Naive thymus-derived CD4-positive, alpha-beta T cell (primary cell): ENCODE measurements around the gene LCE2D. TPM values are rescaled to one million over a fixed set of nuclear protein-coding genes. Genes with fewer than 3 reads are reported as not detected.

Source experiments
- ATAC-seq: fragments of 150-1000 bp; cut with Tn5 transposase; 2 replicates; pipeline ENCODE4 v1.10.0; 2021; ENCODE audit warnings: mild to moderate bottlenecking, moderate library complexity
- CTCF ChIA-PET: fragments of 350-600 bp; sonication (Branson Sonifier 250); formaldehyde crosslinking; loops from one replicate; lab custom pipeline; 2021; ENCODE audit warnings: antibody characterized with exemption; lab: Charles Lee
- POLR2A ChIA-PET: fragments of 350-600 bp; sonication (Branson Sonifier 250); formaldehyde crosslinking; loops from one replicate; lab custom pipeline; 2021; ENCODE audit warnings: antibody characterized with exemption, inconsistent platforms; lab: Charles Lee
- DNase-seq, 9 donors: peaks; one replicate each; pipeline versions ENCODE4 v3.0.0 to v3.0.0-alpha.2; 2020 to 2022; ENCODE audit warnings: mixed read lengths in 1 of 9
- H3K27ac ChIP-seq: one replicate; pipeline ENCODE4 v1.7.0; 2013; ENCODE audit warnings: mild to moderate bottlenecking, low read depth, low read length, moderate library complexity
- H3K27me3 ChIP-seq, 2 donors: one replicate each; pipeline ENCODE4 v1.7.0; 2013; ENCODE audit warnings: low read length in 2 of 2, mild to moderate bottlenecking in 2 of 2, moderate library complexity in 2 of 2; ENCODE audit not compliant: control insufficient read depth in 2 of 2, insufficient read depth in 2 of 2
- H3K36me3 ChIP-seq, 3 experiments: 1 replicate in 2 of 3; 2 replicates in 1 of 3; pipeline ENCODE4 v1.7.0; 2013; ENCODE audit warnings: low read length in 3 of 3, mild to moderate bottlenecking in 3 of 3, moderate library complexity in 1 of 3; ENCODE audit not compliant: insufficient read depth in 3 of 3, control insufficient read depth in 2 of 3
- H3K4me1 ChIP-seq, 2 donors: one replicate each; pipeline ENCODE4 v1.7.0; 2013; ENCODE audit warnings: low read length in 2 of 2, mild to moderate bottlenecking in 2 of 2, moderate library complexity in 1 of 2; ENCODE audit not compliant: control insufficient read depth in 2 of 2, insufficient read depth in 2 of 2
- H3K4me3 ChIP-seq: 2 replicates; pipeline ENCODE4 v1.7.0; 2013; ENCODE audit warnings: mild to moderate bottlenecking, low read length
- H3K9me3 ChIP-seq, 3 experiments: 1 replicate in 2 of 3; 2 replicates in 1 of 3; pipeline ENCODE4 v1.7.0; 2013; ENCODE audit warnings: low read length in 3 of 3; ENCODE audit not compliant: control insufficient read depth in 2 of 3
- H3K27ac Mint-ChIP-seq, 9 donors: one replicate each; pipeline ENCODE4 v1.8.0; 2020 to 2022; ENCODE audit warnings: mixed read lengths in 9 of 9, mild to moderate bottlenecking in 8 of 9, moderate library complexity in 5 of 9, inconsistent platforms in 2 of 9
- H3K27me3 Mint-ChIP-seq, 5 donors: one replicate each; pipeline ENCODE4 v1.8.0; 2021 to 2022; ENCODE audit warnings: mixed read lengths in 5 of 5, mild to moderate bottlenecking in 1 of 5
- H3K36me3 Mint-ChIP-seq, 5 donors: one replicate each; pipeline ENCODE4 v1.8.0; 2020 to 2022; ENCODE audit warnings: mixed read lengths in 5 of 5, mild to moderate bottlenecking in 3 of 5, inconsistent platforms in 1 of 5
- H3K4me1 Mint-ChIP-seq, 7 donors: one replicate each; pipeline ENCODE4 v1.8.0; 2020 to 2022; ENCODE audit warnings: mixed read lengths in 7 of 7, mild to moderate bottlenecking in 3 of 7, inconsistent platforms in 1 of 7
- H3K4me3 Mint-ChIP-seq, 10 donors: one replicate each; pipeline ENCODE4 v1.8.0; 2020 to 2022; ENCODE audit warnings: mild to moderate bottlenecking in 10 of 10, mixed read lengths in 10 of 10, moderate library complexity in 6 of 10, inconsistent platforms in 2 of 10
- H3K9me3 Mint-ChIP-seq, 11 donors: one replicate each; pipeline ENCODE4 v1.8.0; 2020 to 2022; ENCODE audit warnings: mixed read lengths in 11 of 11, mild to moderate bottlenecking in 4 of 11, inconsistent platforms in 1 of 11, moderate library complexity in 1 of 11
- intact Hi-C, 2 donors: fragments of 100-400 bp; cut with micrococcal nuclease; formaldehyde crosslinking; loops; one replicate each; pipeline ENCODE4 v1.15.1; 2023
- polyA plus RNA-seq, 2 donors: library from polyadenylated mRNA; unstranded; fragments of 300-500 nt; fragmentation: Illumina TruSeq; gene quantifications; one replicate each; pipeline ENCODE4 v1.2.3, GENCODE V29; 2021
- total RNA-seq, 6 experiments: library from RNA in 5 of 6; stranded (reverse) in 5 of 6; gene quantifications; 1 replicate in 5 of 6; 2 replicates in 1 of 6; pipeline ENCODE4 v1.2.3 and lab custom pipeline; 2021 to 2026

LCE2D gene
- total and polyA plus RNA-seq, 7 experiments from 2014 or later, result not detected

GRCh38 chr1:152630596-152630995 lies 32.6 kb upstream of the LCE2D start:
- peaks cover 16 to 43% (median 32%) of the 10 kb centered on the region in 5 donors for H3K27me3 Mint-ChIP-seq

GRCh38 chr1:152640351-152640750 lies 22.8 kb upstream of the LCE2D start:
- Histone ChIP-seq H3K9me3 (no peaks in the 10 kb centered on the region), H3K27ac (no peak overlapping the region), H3K27me3 (no peaks in the 10 kb centered on the region), H3K4me1 (no peaks in the 10 kb centered on the region), H3K36me3 (no peaks in the 10 kb centered on the region), H3K4me3 (no peak overlapping the region)
- Mint-ChIP-seq H3K27me3 (peaks cover 5 to 22% (median 11%) of the 10 kb centered on the region in 5 donors), H3K4me1 (peaks cover 0 to 2% (median 0%) of the 10 kb centered on the region in 7 donors), H3K4me3 (no peak overlapping the region), H3K27ac (no peak overlapping the region), H3K9me3 (peaks cover 0 to 12% (median 0%) of the 10 kb centered on the region in 11 donors), H3K36me3 (no peaks in the 10 kb centered on the region)
- CTCF ChIA-PET, result no interaction called here
- POLR2A ChIA-PET, result no interaction called here
- intact Hi-C loops, result no loop called here
- DNase-seq (no peak), ATAC-seq (no peak)

More at GRCh38 chr1:152630596-152630995, 32.6 kb upstream of the LCE2D start:
- H3K27me3 ChIP-seq, result peaks cover 0 to 5% of the 10 kb centered on the region in 2 donors
- H3K9me3 ChIP-seq, result no peaks in the 10 kb centered on the region
- CTCF ChIA-PET, result no interaction called here
- H3K4me1 ChIP-seq, result no peaks in the 10 kb centered on the region
- H3K36me3 Mint-ChIP-seq, result no peaks in the 10 kb centered on the region
- DNase-seq (no peak), ATAC-seq (no peak)
- POLR2A ChIA-PET, result no interaction called here
- H3K27ac ChIP-seq, result no peak overlapping the region
- peaks cover 0 to 16% (median 2%) of the 10 kb centered on the region in 11 donors for H3K9me3 Mint-ChIP-seq
- H3K36me3 ChIP-seq, result no peaks in the 10 kb centered on the region
- H3K27ac Mint-ChIP-seq, result peak overlapping the region in 1 of 9 donors; percentile 4
- intact Hi-C loops, result no loop called here
- H3K4me1 Mint-ChIP-seq, result no peaks in the 10 kb centered on the region
- no peak overlapping the region for H3K4me3 ChIP-seq
- H3K4me3 Mint-ChIP-seq, result no peak overlapping the region

DNA sequence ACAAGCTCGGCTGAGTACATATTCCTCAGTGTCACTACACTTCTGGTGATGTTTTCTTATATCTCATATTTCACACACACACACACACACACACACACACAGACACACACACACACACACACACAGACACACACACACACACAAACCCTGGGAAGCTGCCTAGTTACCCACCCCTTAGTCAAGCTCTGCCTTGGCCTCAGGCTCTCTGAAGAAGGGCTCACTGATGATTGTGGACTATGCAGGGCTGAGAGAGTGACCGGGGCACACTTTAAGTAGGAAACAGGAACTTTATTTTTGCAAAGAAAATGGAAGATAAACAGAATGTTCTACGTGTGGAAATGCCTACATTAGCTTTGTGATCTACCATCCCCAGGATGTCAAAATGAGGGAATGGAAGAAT lies 19.2 kb upstream of the LCE2D start:
- no peak for DNase-seq
- Histone ChIP-seq H3K27me3 (no peaks in the 10 kb centered on the region), H3K9me3 (no peaks in the 10 kb centered on the region), H3K36me3 (no peaks in the 10 kb centered on the region), H3K4me3 (no peak overlapping the region), H3K27ac (no peak overlapping the region), H3K4me1 (no peaks in the 10 kb centered on the region)
- Mint-ChIP-seq H3K4me3 (no peak overlapping the region), H3K4me1 (peaks cover 0 to 2% (median 0%) of the 10 kb centered on the region in 7 donors), H3K27me3 (peaks cover 9 to 42% (median 29%) of the 10 kb centered on the region in 5 donors), H3K36me3 (no peaks in the 10 kb centered on the region), H3K9me3 (peaks cover 0 to 10% (median 0%) of the 10 kb centered on the region in 11 donors), H3K27ac (no peak overlapping the region)
- ATAC-seq, result no peak
- POLR2A ChIA-PET, result no interaction called here
- intact Hi-C loops, result no loop called here
- CTCF ChIA-PET, result no interaction called here

GRCh38 chr1:152645146-152645545 lies 18.0 kb upstream of the LCE2D start:
- no peaks in the 10 kb centered on the region for H3K4me1 ChIP-seq
- Mint-ChIP-seq H3K27me3 (peaks cover 10 to 42% (median 35%) of the 10 kb centered on the region in 5 donors), H3K4me3 (no peak overlapping the region), H3K9me3 (peaks cover 0 to 4% (median 0%) of the 10 kb centered on the region in 11 donors), H3K36me3 (no peaks in the 10 kb centered on the region), H3K27ac (no peak overlapping the region), H3K4me1 (peaks cover 0 to 2% (median 0%) of the 10 kb centered on the region in 7 donors)
- ATAC-seq, result no peak
- POLR2A ChIA-PET, result no interaction called here
- DNase-seq, result no peak
- no peak overlapping the region for H3K4me3 ChIP-seq
- no peaks in the 10 kb centered on the region for H3K9me3 ChIP-seq
- intact Hi-C loops, result no loop called here
- CTCF ChIA-PET, result interaction anchor here (0.9 kb wide), 1 partner anchor 9 kb away, joined by 3 read pairs; no protein-coding TSS in a partner anchor
- H3K27ac ChIP-seq, result no peak overlapping the region
- no peaks in the 10 kb centered on the region for H3K27me3 ChIP-seq
- H3K36me3 ChIP-seq, result no peaks in the 10 kb centered on the region

DNA sequence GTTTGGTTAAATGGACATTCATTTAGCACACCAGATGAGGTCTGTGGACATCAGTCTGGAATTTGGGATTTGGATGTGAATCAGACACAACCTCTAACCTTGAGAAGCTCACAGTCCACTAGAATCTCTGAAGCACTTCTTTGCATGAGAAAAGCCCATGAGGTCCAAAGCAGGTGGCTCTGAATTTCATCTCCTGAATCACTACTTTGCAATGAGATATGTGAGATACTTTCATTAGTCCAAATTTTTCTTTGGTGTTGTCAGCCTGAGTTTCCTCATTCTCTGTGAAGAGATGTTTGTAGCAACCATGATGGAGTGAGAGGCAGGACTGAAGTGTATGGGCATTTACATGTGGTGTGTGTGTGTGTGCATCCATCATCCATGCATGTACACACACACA lies 16.5 kb upstream of the LCE2D start:
- Mint-ChIP-seq H3K27ac (no peak overlapping the region), H3K4me3 (no peak overlapping the region), H3K4me1 (peaks cover 0 to 2% (median 0%) of the 10 kb centered on the region in 7 donors), H3K27me3 (peaks cover 18 to 49% (median 44%) of the 10 kb centered on the region in 5 donors), H3K36me3 (no peaks in the 10 kb centered on the region), H3K9me3 (peaks cover 0 to 2% (median 0%) of the 10 kb centered on the region in 11 donors)
- no peaks in the 10 kb centered on the region for H3K4me1 ChIP-seq
- H3K27ac ChIP-seq, result no peak overlapping the region
- H3K27me3 ChIP-seq, result no peaks in the 10 kb centered on the region
- ATAC-seq (no peak), DNase-seq (no peak)
- H3K4me3 ChIP-seq, result no peak overlapping the region
- intact Hi-C loops, result no loop called here
- CTCF ChIA-PET, result no interaction called here
- POLR2A ChIA-PET, result no interaction called here
- no peaks in the 10 kb centered on the region for H3K36me3 ChIP-seq
- no peaks in the 10 kb centered on the region for H3K9me3 ChIP-seq

DNA sequence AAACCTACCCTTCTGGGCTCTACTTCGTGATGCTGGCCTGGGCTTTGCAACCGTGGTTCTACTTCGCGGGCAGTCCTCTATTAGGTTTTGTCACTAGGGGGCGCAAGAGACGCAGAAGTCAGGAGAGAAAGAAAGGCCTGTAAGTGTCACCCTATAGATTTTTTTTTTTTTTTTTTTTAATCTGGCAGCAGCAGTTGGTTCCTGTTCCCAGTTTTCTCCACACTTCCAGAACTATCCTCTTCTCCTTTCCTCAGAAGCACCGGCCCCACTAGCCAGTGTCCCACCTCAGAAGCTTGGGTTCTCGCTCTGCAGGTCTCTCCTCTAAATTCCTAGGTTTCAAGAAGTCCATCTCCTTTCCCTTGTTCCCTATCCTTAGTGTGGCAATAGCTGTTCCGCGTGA lies 9.1 kb upstream of the LCE2D start:
- H3K4me3 Mint-ChIP-seq, result no peak overlapping the region
- POLR2A ChIA-PET, result no interaction called here
- ATAC-seq, result no peak

GRCh38 chr1:152656459-152656858 lies 6.7 kb upstream of the LCE2D start:
- ChIA-PET CTCF (no interaction called here), POLR2A (no interaction called here)
- no peaks in the 10 kb centered on the region for H3K27me3 ChIP-seq
- no peaks in the 10 kb centered on the region for H3K36me3 Mint-ChIP-seq
- H3K4me1 Mint-ChIP-seq, result peaks cover 0 to 4% (median 0%) of the 10 kb centered on the region in 7 donors
- H3K9me3 ChIP-seq, result no peaks in the 10 kb centered on the region
- H3K27ac ChIP-seq, result no peak overlapping the region
- no peak for ATAC-seq
- no peak overlapping the region for H3K4me3 ChIP-seq
- no peak overlapping the region for H3K27ac Mint-ChIP-seq
- H3K9me3 Mint-ChIP-seq, result no peaks in the 10 kb centered on the region
- intact Hi-C loops, result no loop called here
- DNase-seq, result no peak
- H3K36me3 ChIP-seq, result no peaks in the 10 kb centered on the region
- H3K4me1 ChIP-seq, result no peaks in the 10 kb centered on the region
- peaks cover 4 to 21% (median 13%) of the 10 kb centered on the region in 5 donors for H3K27me3 Mint-ChIP-seq
- no peak overlapping the region for H3K4me3 Mint-ChIP-seq

More for the DNA sequence above, 9.1 kb upstream of the LCE2D start:
- intact Hi-C loops, result no loop called here
- Mint-ChIP-seq H3K27ac (no peak overlapping the region), H3K9me3 (no peaks in the 10 kb centered on the region), H3K27me3 (peaks cover 19 to 32% (median 31%) of the 10 kb centered on the region in 5 donors), H3K36me3 (no peaks in the 10 kb centered on the region), H3K4me1 (peaks cover 0 to 4% (median 0%) of the 10 kb centered on the region in 7 donors)
- no peaks in the 10 kb centered on the region for H3K9me3 ChIP-seq
- H3K4me1 ChIP-seq, result no peaks in the 10 kb centered on the region
- no peaks in the 10 kb centered on the region for H3K36me3 ChIP-seq
- no peaks in the 10 kb centered on the region for H3K27me3 ChIP-seq
- DNase-seq, result peak in 5 of 9 donors; percentile 7 to 49 (median 13)
- CTCF ChIA-PET, result interaction anchor here (0.6 to 1.2 kb wide), 3 partner anchors 8 to 18 kb away, joined by 3 read pairs; no protein-coding TSS in a partner anchor
- no peak overlapping the region for H3K27ac ChIP-seq
- H3K4me3 ChIP-seq, result no peak overlapping the region
